Muscle of arm (tissue), 12 donors: ENCODE data around the gene UAP1. TPM values are rescaled to one million over a fixed set of nuclear protein-coding genes. Genes with fewer than 3 reads are reported as not detected.

Experiments
- DNase-seq: peaks from one replicate; pipeline ENCODE4 v3.0.0-alpha.2; 2013
- polyA plus RNA-seq, 12 donors: library from polyadenylated mRNA; unstranded; fragments of 120-200 nt; gene quantifications; one replicate each; pipeline ENCODE4 v1.2.1, GENCODE V29; 2013; ENCODE audit not compliant: insufficient read length in 12 of 12

UAP1 gene
- polyA plus RNA-seq, 12 donors = 24.7 to 42.6 (median 32.4) TPM; not detected in 1

GRCh38 chr1:162645666-162646065 is 84.1 kb downstream of the UAP1 start:
- DNase-seq = no peak

GRCh38 chr1:162649583-162649982 is 88.1 kb downstream of the UAP1 start:
- no peak for DNase-seq

Other genes with a start within 250 kb of the UAP1 start
- under 1 TPM in 5 of 12 donors, not detected in 7; 0.16 to 0.85 (median 0.22) TPM for gene SPATA46, start 184.9 kb upstream of the UAP1 start, polyA plus RNA-seq
- gene C1orf226, start 180.0 kb upstream of the UAP1 start, polyA plus RNA-seq = 1 to 10 TPM in 8 of 12 donors, under 1 TPM in 2, not detected in 2; 0.53 to 2.0 (median 1.3) TPM
- gene SH2D1B, start 149.6 kb upstream of the UAP1 start, polyA plus RNA-seq = 1 to 10 TPM in 1 of 12 donors, under 1 TPM in 9, not detected in 2; 0.15 to 1.1 (median 0.36) TPM
- 10 to 100 TPM in 11 of 12 donors, not detected in 1; 18.3 to 34.9 (median 27.9) TPM for gene UHMK1, start 63.9 kb upstream of the UAP1 start, polyA plus RNA-seq
- 10 to 100 TPM in 11 of 12 donors, not detected in 1; 33.2 to 68.4 (median 50.7) TPM for gene DDR2, start 70.7 kb downstream of the UAP1 start, polyA plus RNA-seq
- 10 to 100 TPM in 7 of 12 donors, 1 to 10 TPM in 4, not detected in 1; 7.1 to 14.8 (median 11.3) TPM for gene HSD17B7, start 229.0 kb downstream of the UAP1 start, polyA plus RNA-seq